Measurements from ENCODE around the gene PNISR. TPM values are rescaled to one million over a fixed set of nuclear protein-coding genes. Genes with fewer than 3 reads are reported as not detected.
A peak's percentile ranks its signal among the peaks of the same experiment; 100 is the strongest.

The PNISR gene
- total and polyA plus RNA-seq, 8 donors = 20.8 to 64.1 (median 35.9) TPM

- intact Hi-C loops (cut with DNase I) = no loop called here
- FAIRE-seq (no peak), ATAC-seq (no peak), DNase-seq (no peak)
- no peak for TF ChIP-seq CTCF (IDR thresholded peaks at IDR 0.05)
- Histone ChIP-seq H3K36me3 (no peaks in the 10 kb centered on the region), H3K27me3 (no peaks in the 10 kb centered on the region), H3K9me3 (no peaks in the 10 kb centered on the region), H3K27ac (no peak overlapping the region), H3K4me1 (peaks cover 20 to 47% (median 33%) of the 10 kb centered on the region in 3 donors), H3K4me3 (peak overlapping the region in 1 of 4 donors; percentile 63)
- WGBS, 2 donors = 89 to 90% methylated on average over 6 of the region's 6 CpGs
These were observed 2.2 kb downstream of the PNISR start for GRCh38 chr6:99422912-99423311.

GRCh38 chr6:99416892-99417767 is 8.0 kb downstream of the PNISR start:
- no peak overlapping the region for H3K27ac ChIP-seq
- intact Hi-C loops (cut with DNase I) = no loop called here
- ATAC-seq (no peak), FAIRE-seq (no peak), DNase-seq (no peak)
- no peaks in the 10 kb centered on the region for H3K27me3 ChIP-seq
- H3K36me3 ChIP-seq = no peaks in the 10 kb centered on the region
- TF ChIP-seq CTCF (IDR thresholded peaks at IDR 0.05) = no peak
- H3K4me3 ChIP-seq = no peak overlapping the region
- 82 to 88% methylated on average over 9 of the region's 9 CpGs for WGBS, 2 donors
- peaks cover 9 to 30% (median 17%) of the 10 kb centered on the region in 3 donors for H3K4me1 ChIP-seq
- H3K9me3 ChIP-seq = no peaks in the 10 kb centered on the region

- intact Hi-C loops (cut with DNase I) = no loop called here
- DNase-seq = no peak
- no peak overlapping the region for H3K27ac ChIP-seq
These were observed 8.9 kb downstream of the PNISR start for GRCh38 chr6:99416226-99416625.

GRCh38 chr6:99415446-99415845 is 9.7 kb downstream of the PNISR start:
- ATAC-seq (no peak), FAIRE-seq (no peak)
- TF ChIP-seq CTCF (IDR thresholded peaks at IDR 0.05) = no peak

More at GRCh38 chr6:99416226-99416625, 8.9 kb downstream of the PNISR start:
- Histone ChIP-seq H3K4me1 (peaks cover 8 to 24% (median 9%) of the 10 kb centered on the region in 3 donors), H3K9me3 (no peaks in the 10 kb centered on the region), H3K4me3 (no peak overlapping the region), H3K36me3 (no peaks in the 10 kb centered on the region), H3K27me3 (no peaks in the 10 kb centered on the region)
- FAIRE-seq (no peak), ATAC-seq (no peak)
- no peak for TF ChIP-seq CTCF (IDR thresholded peaks at IDR 0.05)
- WGBS, 2 donors = 81 to 92% methylated on average over 2 of the region's 2 CpGs

DNA sequence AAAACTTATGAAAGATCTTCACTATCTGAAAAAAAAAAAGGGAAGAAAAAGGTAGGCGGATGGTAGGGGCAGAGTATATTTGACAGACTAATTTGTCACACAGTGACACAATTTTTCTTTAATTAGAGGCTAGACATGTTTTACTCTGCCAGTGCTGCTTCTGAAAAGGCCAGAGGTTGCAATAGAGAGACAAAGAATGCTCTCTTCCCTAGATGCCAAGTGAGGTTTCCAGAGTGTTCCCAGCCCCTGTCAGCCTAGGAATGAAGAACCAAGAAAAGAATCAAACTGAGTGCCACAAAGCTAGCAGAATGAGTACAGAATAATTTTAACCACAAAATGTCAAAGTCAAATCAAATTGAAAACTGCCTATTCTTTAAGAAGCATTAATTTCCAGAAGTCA is 13.0 kb downstream of the PNISR start:
- peaks cover 0 to 23% (median 11%) of the 10 kb centered on the region in 3 donors for H3K36me3 ChIP-seq
- H3K27me3 ChIP-seq = no peaks in the 10 kb centered on the region
- WGBS, 2 donors = 72 to 88% methylated on average over 1 of the region's 1 CpG
- no peak for TF ChIP-seq CTCF (IDR thresholded peaks at IDR 0.05)
- no peak overlapping the region for H3K27ac ChIP-seq
- no peaks in the 10 kb centered on the region for H3K9me3 ChIP-seq
- intact Hi-C loops (cut with DNase I) = no loop called here
- ATAC-seq (no peak), DNase-seq (no peak), FAIRE-seq (no peak)
- peaks cover 3 to 10% (median 7%) of the 10 kb centered on the region in 3 donors for H3K4me1 ChIP-seq
- H3K4me3 ChIP-seq = no peak overlapping the region

More at GRCh38 chr6:99415446-99415845, 9.7 kb downstream of the PNISR start:
- DNase-seq = no peak
- Histone ChIP-seq H3K36me3 (no peaks in the 10 kb centered on the region), H3K9me3 (no peaks in the 10 kb centered on the region), H3K27me3 (no peaks in the 10 kb centered on the region), H3K4me3 (no peak overlapping the region), H3K4me1 (peaks cover 3 to 18% (median 9%) of the 10 kb centered on the region in 3 donors), H3K27ac (no peak overlapping the region)
- intact Hi-C loops (cut with DNase I) = no loop called here

Measured in pancreas (tissue), 10 donors.